ENCODE data around the gene ITPK1. TPM values are rescaled to one million over a fixed set of nuclear protein-coding genes. Genes with fewer than 3 reads are reported as not detected.

Gene ITPK1
- polyA plus RNA-seq, 2 of the 4 experiments (the other 2 are of a cell fraction), result 46.2 to 47.0 TPM

- POLR2A ChIA-PET, result no interaction called here
- H3K4me3 ChIP-seq, result no peak overlapping the region
Measured at GRCh38 chr14:93104961-93105360, 10.8 kb downstream of the ITPK1 start.

More at GRCh38 chr14:93104961-93105360, 10.8 kb downstream of the ITPK1 start:
- 86% methylated on average over 6 of the region's 6 CpGs for WGBS (ENCODE audit: missing lambda C conversion rate)
- Histone ChIP-seq H3K4me2 (0 out of 3 replicates have a peak overlapping the region, but pooled peaks have one; percentile 7), H3K4me1 (peaks cover 18% of the 10 kb centered on the region), H3K9me3 (no peaks in the 10 kb centered on the region), H3K27ac (peak overlapping the region in 1 of 2 experiments; percentile 25; a peak in 1 of 6 replicates)
- ATAC-seq (peak; percentile 59 to 64; a peak in 5 of 6 replicates), DNase-seq (ENCODE audit: low read depth in 1 of 2, low spot score in 1 of 2) (no peak), FAIRE-seq (no peak)
- TF ChIP-seq ELK1 (IDR thresholded peaks at IDR 0.05; ENCODE audit: low read depth, low read length), result no peak
- TF ChIP-seq CTCF (IDR thresholded peaks at IDR 0.05), result no peak
- TF ChIP-seq CBX2 (IDR thresholded peaks at IDR 0.05; ENCODE audit: borderline replicate concordance, low read depth), result no peak
- TF ChIP-seq PBX3 (IDR thresholded peaks at IDR 0.05), result no peak
- TF ChIP-seq CBX8 (IDR thresholded peaks at IDR 0.05), result no peak
- no peak for TF ChIP-seq HMGXB4 (CRISPR knock-in tag; IDR thresholded peaks at IDR 0.05; ENCODE audit: borderline replicate concordance)
- TF ChIP-seq BCL3 (IDR thresholded peaks at IDR 0.05), result no peak
- CTCF ChIA-PET, result interaction anchor here (0.7 to 17.9 kb wide), 5 partner anchors 9 to 313 kb away, joined by 3 to 371 read pairs (median 11); partner anchors contain the start of gene ITPK1
